Ammon's horn (tissue), 1 donor: ENCODE results near the gene SRRM4.
A peak's percentile ranks its signal among the peaks of the same experiment; 100 is the strongest.

ENCODE experiments used
- DNase-seq: peaks from one replicate; pipeline ENCODE4 v3.0.0-alpha.2; 2016; ENCODE audit warnings: low spot score

SRRM4 gene

DNA sequence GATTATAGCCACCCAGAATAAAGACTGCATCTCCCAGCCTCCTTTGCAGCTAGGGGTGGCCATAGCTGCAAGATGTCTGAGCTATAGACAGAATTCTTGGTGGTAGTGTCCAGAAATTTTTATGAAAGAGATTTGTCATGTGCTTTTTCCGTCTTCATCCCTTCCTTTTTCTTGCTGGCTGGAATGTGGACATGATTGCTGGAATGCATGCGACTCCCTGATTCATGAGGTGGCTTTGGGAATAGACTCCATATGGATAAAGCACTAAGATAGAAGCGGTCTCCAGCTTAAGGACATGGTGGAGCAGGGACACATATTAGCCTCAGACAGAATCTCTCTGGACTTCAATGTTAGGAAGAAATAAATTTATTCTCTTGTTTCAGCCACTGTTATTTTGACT is 187.4 kb downstream of the SRRM4 start:
- DNase-seq: no peak

DNA sequence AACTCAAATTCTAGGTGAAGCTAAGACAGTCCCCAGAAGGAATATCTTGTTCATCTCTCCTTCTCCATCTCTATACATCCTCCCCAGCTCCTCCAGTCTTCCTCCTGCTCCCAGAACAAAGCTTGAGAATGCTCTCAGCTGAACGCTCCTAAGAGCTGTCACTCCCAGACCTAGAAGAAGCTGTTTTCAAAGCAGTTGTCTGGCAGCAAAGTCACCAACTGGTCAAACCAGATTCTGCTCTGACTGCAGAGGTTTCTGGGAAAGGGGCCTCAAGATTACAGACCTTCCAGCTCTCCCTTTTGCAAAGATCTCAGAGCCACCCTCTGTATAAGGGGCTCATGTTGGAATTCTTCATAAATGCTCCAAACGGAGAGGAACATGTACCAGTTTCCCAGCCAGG is 187.8 kb downstream of the SRRM4 start:
- DNase-seq: no peak

DNA sequence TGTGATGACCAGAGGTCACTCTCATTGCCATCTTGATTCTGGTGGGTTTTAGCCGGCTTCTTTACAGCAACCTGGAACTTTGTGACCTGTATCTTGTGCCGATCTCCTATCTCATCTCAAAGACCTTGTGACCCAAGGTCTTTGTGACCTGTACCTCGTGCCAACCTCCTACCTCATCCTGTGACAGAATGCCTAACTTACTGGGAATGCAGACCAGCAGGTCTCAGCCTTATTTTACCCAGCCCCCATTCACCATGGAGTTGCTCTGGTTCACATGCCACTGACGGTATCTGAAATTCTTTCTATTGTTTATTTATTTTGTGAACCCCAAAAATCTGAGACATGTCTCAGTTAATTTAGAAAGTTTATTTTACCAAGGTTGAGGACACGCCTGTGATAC is 189.9 kb downstream of the SRRM4 start:
- no peak for DNase-seq

DNA sequence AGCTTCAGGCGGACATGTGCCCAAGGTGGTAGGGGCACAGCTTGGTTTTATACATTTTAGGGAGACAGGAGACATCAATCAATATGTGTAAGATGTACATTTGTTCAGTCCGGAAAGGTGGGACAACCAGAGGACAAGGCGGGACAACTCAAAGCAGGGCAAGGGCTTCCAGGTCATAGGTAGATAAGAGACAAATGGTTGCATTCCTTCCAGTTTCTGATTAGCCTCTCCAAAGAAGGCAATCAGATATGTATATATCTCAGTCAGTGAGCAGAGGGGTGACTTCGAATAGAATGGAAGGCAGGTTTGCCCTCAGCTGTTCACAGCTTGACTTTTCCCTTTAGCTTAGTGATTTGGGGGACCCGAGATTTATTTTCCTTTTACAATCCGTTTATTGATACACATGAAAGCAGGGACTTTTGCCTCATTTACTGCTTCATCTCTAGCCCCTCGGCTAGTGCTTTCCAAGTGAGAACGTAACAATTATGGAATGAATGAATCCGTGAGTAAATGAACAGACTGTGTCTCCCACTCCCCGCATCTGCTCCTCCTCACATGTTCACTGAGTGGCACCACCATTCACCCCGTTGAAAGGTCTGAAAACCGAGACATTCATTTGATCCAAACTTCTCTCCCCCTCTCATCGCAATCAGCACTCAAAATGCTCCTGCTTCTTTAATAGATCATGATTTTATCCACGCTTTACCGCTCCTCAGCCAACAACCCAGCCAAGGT is 190.5 kb downstream of the SRRM4 start:
- no peak for DNase-seq

DNA sequence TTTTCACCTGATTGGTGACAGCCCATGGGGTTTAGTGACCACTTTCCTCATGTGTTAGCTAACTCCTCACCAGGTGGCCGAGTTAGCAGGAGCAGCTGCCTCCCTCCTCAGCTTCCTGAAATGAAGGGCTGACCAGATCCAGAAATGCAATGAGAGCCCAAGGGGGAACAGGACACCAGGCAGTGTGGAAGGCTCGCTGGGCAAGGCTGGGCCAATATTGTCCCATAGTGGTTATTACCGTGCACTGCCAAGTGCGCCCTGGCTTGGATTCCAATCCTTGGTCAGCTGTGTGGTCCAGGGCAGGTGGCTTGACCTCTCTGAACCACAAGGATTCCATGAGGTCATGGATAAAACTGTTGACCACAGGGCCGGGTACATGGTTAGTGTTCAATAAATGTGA is 193.7 kb downstream of the SRRM4 start:
- no peak for DNase-seq

DNA sequence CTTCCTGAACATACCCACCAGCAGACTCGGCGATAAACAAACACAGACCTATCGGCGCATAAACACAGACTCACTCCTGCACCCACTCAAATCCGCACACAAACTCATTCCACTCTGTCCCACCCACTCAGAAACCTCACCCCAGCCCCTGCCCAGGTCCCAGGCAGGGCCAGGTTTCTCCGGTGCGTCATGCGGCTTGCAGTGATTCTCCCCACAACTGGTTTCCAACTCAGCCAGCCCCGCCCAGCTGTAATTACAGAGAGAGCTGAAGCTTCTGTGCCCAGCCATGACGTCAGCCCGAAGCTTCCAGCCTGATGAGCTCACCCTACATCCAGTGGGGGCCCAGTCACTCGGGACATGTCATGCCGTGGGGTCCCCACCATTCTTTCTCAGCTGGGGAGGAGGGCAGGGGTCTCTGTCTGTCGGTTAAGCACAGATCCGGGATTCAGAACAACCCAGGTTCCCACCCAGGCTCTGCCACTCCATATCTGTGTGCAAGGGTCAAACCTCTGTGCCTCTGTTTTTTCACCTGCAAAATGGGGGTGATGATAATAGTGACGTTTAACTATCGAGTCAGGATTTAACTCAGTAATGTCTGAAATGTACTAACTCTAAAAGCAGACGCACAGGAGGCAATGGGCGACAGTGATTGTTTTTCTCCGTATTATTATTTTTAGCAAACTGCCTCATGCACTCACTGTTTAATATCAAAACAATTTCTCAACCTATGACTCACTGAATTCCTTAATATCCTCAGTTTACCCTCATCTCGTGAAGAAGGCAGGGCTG is 195.1 kb downstream of the SRRM4 start:
- peak; percentile 77 for DNase-seq

DNA sequence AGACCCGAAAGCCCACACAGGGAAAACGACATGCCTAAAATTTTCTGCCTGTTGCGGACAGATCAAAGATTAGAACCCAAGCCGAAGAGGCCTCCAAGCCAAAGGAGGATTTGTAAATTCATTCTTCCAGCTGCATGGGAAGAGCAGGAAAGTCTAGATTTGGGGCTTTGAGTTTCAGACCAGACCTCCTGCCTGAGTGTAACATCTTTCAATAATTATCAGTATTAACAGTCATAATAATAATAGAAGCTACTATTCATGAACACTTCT is 195.7 kb downstream of the SRRM4 start:
- DNase-seq: no peak

DNA sequence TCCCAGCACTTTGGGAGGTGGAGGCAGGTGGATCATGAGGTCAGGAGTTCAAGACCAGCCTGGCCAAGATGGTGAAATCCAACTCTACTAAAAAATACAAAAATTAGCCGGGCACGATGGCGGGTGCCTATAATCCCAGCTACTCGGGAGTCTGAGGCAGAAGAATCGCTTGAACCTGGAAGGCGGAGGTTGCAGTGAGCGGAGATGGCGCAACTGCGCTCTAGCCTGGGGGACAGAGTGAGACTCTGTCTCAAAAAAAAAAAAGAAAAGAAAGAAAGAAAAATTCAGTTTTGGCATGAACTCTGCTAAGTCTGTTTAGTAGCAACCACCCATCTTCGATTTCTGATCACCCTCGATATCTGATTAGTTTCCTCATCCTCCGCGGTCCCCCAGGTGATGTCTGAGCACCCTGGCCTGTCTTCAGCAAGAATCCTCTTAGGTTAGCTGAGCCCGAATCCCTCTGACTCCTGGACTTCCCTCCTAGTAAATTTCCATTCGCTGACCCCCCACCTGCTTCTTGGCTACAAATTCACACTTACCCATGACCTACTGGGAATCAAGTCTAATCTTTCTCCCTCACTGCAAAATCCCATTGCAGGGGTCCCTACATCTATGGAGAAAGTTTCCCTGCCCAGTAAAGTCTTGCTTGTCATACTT is 196.5 kb downstream of the SRRM4 start:
- DNase-seq: no peak

DNA sequence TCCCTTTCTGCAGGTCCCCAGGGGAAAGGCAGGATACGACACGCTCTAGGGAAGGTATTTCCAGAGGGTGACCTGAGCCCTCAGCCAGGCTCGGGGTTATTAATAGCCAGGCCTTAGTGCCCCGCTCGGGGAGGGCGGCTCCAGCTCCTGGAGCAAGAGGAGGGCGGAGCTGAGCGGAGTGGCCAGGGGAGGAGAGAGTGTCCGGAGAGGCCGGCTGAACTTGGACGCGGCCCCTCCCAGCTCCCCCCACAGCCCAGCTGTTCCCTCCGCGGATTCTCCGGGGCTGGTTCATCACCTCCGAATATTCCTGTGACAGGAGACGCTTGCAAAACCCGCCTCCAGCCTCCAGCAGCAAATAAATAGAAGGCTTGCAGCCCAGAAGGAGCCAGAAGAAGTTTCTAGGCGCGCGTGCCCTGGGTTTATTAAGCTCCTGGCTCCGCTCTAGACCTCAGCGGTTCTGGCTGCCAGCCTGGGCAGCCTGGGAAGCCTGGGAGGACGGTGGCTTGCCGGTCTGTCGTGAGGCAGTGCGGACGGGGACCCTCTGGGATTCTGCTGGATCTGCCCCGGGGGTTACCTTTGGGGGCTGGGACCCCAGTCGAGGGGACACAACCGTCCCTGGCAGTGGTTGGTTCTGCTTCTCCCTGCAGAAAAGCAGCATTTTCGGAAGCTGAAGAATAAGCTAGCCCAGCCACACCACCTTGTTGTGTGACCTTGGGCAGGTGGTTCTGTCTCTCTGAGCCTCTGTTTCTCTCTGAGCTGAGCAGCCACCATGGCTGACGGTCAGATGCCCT is 197.4 kb downstream of the SRRM4 start, which contains the start of gene HSPB8:
Gene HSPB8 (plus strand): TSS at position 388 of the 791 bp plus-strand sequence. CDS start 382 bp downstream, at position 770.
- DNase-seq: peak; percentile 72

DNA sequence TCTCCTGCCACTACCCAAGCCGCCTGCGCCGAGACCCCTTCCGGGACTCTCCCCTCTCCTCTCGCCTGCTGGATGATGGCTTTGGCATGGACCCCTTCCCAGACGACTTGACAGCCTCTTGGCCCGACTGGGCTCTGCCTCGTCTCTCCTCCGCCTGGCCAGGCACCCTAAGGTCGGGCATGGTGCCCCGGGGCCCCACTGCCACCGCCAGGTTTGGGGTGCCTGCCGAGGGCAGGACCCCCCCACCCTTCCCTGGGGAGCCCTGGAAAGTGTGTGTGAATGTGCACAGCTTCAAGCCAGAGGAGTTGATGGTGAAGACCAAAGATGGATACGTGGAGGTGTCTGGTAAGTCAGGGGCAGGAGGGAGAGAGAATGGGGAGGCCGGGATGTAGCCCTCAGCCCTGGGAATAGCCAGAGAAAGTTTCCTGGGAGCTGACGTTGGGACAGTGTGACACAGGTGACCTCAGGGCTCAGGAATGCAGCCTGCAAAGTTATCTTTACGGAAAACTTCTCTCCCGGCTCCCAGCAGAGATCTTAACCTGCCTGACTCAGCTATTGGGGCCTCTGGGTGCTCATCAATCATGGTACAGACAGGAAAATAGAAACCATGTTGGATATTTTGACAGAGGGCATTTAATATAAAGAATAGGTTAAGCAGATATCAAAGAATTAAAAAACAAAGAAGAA is 198.1 kb downstream of the SRRM4 start:
- no peak for DNase-seq

DNA sequence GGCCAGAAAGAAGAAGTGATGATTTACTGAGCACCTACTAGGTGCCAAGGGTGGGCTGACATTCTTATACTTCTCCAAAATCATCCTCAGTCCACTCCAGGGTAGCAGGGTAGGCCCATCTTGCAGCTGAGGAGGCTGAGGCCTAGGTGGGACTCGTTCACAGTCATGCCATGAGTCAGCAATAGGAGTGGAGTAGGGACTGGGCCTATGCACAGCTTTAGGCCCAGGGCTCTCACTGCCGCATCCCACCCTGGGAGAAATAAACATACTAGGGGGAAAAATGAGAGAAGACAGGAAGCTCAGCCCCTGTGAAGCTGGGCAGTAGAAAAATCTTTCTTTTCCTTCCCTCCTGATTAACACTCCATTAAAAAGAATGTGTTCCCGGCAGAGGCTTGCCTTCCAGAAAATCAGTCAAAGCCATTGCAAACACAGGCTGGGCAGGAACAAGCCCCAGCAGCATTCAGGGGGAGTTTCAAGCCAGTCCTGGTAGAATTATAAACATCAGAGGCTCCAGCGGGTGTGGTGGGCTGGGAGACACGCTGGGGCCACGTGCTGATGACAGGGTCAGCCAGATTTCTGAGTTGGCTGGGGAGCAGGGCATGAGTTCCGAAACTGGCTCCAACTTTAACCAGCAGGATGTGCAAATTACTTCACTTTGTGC is 199.2 kb downstream of the SRRM4 start:
- no peak for DNase-seq

DNA sequence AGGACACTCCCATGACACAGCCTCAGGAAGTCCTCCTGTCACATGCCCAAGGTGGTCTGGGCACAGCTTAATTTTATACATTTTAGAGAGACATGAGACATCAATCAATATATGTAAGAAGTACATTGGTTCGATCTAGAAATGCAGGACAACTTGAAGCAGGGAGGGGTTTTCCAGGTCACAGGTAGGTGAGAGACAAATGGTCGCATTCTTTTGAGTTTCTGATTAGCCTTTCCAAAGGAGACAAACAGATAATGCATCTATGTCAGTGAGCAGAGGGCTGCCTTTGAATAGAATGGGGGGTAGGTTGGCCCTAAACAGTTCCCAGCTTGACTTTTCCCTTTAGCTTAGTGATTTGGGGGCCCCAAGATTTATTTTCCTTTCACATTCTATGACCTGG is 199.9 kb downstream of the SRRM4 start:
- no peak for DNase-seq

DNA sequence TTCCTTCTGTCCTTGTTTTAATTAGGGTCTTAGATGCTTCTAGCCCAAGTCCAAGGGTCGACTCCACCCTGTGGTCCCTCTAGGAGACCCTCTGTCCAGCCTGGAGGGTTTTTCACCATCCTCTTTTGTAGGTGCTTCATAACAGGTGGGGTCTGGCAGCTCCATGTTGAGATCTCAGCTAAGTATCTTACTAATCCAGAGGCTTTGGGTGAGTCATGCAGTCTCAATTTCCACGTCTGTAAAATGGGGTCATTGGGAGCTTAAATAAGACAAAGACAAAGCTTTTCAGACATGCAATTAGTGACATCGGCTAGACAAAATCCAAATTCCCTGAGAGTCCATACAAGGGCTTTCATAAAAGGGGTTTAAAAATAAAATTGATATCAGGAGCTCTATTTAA is 200.6 kb downstream of the SRRM4 start:
- no peak for DNase-seq

DNA sequence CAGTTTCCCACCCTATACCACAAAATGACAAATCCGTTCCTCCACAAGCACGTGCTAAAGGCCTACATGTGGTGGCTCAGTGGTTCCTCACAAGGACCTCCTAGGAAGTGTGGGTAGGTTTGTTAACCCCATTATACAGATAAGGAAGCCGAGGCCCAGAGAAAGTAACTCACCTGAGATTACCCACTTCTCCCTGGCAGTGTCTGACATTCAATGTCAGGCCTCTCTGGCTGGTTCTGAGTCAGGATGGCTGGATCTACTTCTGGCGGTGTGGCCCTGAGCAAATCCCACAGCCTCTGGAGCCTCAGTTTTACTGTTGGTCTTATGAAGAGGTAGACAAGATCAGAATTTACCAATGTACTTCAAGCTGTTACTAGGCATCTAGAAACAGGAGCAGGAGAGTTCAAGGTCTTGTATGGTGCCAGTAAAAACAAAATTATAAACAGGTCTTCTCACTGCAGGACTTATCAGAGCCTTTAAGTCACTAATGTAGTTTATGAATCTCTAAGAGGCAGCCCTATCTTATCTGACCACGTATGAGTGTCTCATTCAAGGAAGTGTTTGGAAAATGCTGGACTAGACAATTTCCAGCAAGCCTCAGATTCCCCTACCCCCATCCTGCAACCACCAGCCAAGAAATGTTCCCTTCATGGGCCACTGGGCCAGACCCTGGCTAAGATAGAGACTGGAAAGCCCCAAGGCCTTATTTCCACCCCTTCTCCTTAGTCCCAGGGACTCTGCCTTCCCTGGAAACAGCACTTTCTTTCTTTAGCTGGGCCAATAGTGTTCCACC is 201.6 kb downstream of the SRRM4 start:
- peak; percentile 37 for DNase-seq

DNA sequence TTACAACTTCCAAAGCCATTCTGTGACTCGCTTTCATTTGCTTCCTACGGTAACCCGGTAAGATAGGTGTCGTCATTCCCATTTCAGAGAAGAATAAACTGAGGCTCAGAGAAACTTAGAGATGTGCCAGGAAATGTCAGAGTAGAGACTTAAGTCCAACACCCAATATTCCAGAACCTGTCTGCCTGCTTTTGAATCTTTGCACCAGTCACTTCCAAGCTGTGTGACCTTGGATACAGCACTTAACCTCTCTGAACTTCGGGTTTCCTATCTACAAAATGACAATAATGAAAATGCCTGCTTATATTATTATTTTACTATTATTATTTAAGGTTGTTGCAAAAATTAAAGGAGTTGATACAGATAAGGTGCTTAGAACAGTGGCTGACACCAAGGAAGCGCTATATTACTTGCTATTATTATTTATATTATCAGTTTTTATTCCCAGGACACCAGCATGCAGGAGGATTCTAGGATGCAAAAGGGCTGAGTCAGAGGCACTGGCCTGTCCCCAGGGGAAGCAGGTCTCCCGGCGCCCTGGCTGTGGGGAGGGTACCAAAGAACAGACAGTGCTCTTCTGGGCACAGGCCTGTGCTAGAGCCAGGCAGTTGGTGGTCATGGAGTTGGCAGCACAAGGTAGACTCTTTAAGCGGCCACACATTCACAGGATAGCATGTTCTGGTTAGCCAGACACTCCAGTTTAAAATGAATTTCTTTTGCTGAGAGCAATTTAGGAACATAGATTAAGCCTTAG is 202.8 kb downstream of the SRRM4 start:
- DNase-seq: peak; percentile 54

DNA sequence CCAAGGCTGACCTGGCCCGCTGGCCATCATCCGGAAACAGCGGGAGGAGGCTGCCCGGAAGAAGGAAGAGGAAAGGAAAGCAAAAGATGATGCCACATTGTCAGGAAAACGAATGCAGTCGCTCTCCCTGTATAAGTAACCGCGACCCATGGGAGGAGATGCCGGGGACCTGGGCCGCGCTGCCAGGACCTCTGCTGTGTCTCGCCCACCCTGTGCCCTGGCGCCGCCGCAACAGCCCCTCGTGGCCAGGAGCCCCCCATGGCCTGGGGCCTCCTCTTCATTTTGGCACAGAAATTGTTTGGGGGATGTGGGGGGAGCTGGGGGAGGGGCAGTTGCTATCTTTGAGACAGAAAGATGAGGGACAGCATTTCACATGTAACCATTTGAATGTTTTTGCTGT is 213.9 kb downstream of the SRRM4 start:
- DNase-seq: no peak

DNA sequence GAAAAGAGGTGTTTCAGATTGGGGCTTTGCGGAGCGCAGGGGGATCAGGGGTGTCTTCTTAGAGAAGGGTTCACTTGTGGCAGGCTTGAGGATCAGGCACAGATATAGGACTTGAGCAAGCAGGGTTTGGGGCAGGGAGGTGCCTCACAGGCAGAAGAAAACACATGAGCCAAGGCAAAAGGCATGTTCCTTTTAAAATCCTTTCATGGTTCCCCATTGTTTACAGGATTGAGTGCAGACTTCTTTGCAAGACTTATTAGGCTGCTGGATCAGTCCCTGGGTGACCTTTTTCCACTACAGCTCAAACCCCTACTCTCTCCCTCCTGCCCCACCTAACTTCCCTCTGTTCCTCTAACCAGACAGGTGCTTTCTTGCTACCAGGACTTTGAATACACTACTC is 217.1 kb downstream of the SRRM4 start:
- DNase-seq: no peak

DNA sequence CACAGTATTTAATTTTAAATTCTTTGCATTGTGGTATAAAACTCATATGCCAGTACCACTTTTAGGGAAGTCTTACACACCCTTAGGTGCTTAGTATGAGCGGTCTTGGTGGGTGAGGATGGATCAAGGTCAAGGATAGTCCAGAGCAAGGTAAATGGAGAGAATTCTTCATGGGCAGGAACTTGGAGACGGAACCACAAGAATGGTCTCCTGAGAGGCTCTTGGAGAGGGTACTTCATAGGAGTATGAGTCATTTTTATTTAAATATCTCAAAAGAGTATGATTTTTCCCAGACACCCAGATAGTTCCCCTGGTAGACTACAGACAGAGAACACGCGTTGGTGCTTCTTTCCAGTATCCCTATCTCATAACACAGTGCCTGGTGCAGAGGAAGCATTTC is 219.3 kb downstream of the SRRM4 start:
- DNase-seq: no peak

DNA sequence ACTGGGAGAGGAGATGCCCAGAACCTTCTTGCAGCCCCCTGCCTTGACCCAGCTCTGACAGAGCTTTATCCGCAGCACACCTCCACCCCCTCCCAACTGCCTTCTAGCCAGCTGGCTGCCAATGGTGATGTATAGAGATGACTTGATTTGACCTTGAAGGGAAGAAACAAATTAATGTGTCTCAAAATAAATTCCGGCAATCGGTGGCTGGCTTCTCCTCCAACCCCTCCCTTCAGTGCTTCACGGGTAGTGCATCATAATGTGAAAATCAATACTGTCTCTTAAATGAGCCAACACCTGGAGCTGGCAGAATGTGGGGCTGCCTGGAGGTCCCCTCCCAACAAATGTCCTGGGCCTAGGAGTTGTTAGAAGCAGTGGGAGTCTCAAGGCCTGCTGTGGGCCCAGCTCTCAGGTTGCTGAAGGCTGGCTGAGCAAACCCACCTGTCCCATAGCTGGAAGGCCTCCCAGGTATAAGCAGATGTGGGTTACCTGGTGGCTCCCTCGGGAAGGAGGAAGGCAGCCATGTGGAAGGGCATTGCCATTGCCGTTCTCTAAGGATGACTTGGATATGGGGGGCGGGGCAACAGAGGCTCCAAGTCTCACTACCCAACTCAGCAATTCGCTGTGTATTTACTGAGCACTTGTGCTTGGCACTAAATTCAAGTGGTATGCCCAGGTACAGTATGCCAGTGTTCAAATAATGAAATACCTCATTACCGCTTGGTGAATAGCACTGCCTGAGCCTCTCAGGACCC is 220.6 kb downstream of the SRRM4 start:
- DNase-seq: no peak
